IMR-90 (cell line): ENCODE measurements around the gene EHBP1. TPM values are rescaled to one million over a fixed set of nuclear protein-coding genes. Genes with fewer than 3 reads are reported as not detected.

Experiments used
- ATAC-seq: fragments of 200-7000 bp; cut with Tn5 transposase; 2 replicates; pipeline ENCODE4 v1.9.1; 2020; ENCODE audit warnings: low read depth, mild to moderate bottlenecking, moderate library complexity
- BruUV-seq: library from RNA; stranded (reverse); fragments of 400-500 nt; replicated peaks from 2 replicates; lab custom pipeline; 2021; lab: Mats Ljungman, UMichigan
- CTCF ChIA-PET: fragments of 300-600 bp; formaldehyde crosslinking; extraction: SDS; loops from one replicate; lab custom pipeline; 2021; ENCODE audit warnings: antibody characterized with exemption; lab: Yijun Ruan, JAX
- POLR2A ChIA-PET: fragments of 300-600 bp; sonication (Branson Sonifier 250); formaldehyde crosslinking; loops from one replicate; lab custom pipeline; 2022; ENCODE audit warnings: antibody characterized with exemption; ENCODE audit not compliant: unreplicated experiment; lab: Charles Lee
- DNase-seq: peaks from one replicate; pipeline ENCODE4 v3.0.0; 2013
- H2AFZ ChIP-seq: replicated peaks from 2 replicates; pipeline ENCODE3; 2013; ENCODE audit warnings: low read length, mild to moderate bottlenecking; ENCODE audit not compliant: poor library complexity
- H2AK5ac ChIP-seq: 2 replicates; pipeline ENCODE4 v1.6.1; 2013; ENCODE audit warnings: low read depth, low read length, inconsistent platforms
- H2AK9ac ChIP-seq: replicated peaks from 2 replicates; pipeline ENCODE3; 2013; ENCODE audit warnings: mild to moderate bottlenecking, low read depth, low read length, moderate library complexity; ENCODE audit not compliant: poor library complexity
- H2BK120ac ChIP-seq: 2 replicates; pipeline ENCODE4 v1.6.1; 2013; ENCODE audit warnings: low read depth, low read length, inconsistent platforms
- H2BK15ac ChIP-seq: 3 replicates; pipeline ENCODE4 v1.6.1; 2013; ENCODE audit warnings: low read depth, low read length, inconsistent platforms
- H2BK20ac ChIP-seq: 2 replicates; pipeline ENCODE4 v1.6.1; 2013; ENCODE audit warnings: low read depth, mild to moderate bottlenecking, inconsistent platforms, low read length, moderate library complexity
- H2BK5ac ChIP-seq: 2 replicates; pipeline ENCODE4 v1.6.1; 2013; ENCODE audit warnings: mild to moderate bottlenecking, low read depth, low read length, inconsistent platforms; ENCODE audit not compliant: poor library complexity, severe bottlenecking
- H3K14ac ChIP-seq: replicated peaks from 2 replicates; pipeline ENCODE4 v1.6.1; 2013; ENCODE audit warnings: low read depth, low read length, inconsistent platforms
- H3K18ac ChIP-seq: 2 replicates; pipeline ENCODE4 v1.6.1; 2013; ENCODE audit warnings: low read depth, low read length, control low read depth
- H3K23ac ChIP-seq: 2 replicates; pipeline ENCODE4 v1.6.1; 2013; ENCODE audit warnings: low read depth, low read length, inconsistent platforms
- H3K27ac ChIP-seq: 2 replicates; pipeline ENCODE4 v1.5.1; 2013; ENCODE audit warnings: mild to moderate bottlenecking, control low read depth, low read length; ENCODE audit not compliant: insufficient read depth
- H3K27me3 ChIP-seq: 2 replicates; pipeline ENCODE4 v1.6.1; 2013; ENCODE audit warnings: low read length; ENCODE audit not compliant: control insufficient read depth, insufficient read depth
- H3K36me3 ChIP-seq: 2 replicates; pipeline ENCODE4 v1.6.1; 2013; ENCODE audit warnings: low read length, mixed read lengths; ENCODE audit not compliant: control insufficient read depth, insufficient read depth
- H3K4ac ChIP-seq: 2 replicates; pipeline ENCODE4 v1.6.1; 2013; ENCODE audit warnings: low read depth, low read length, inconsistent platforms
- H3K4me1 ChIP-seq: 2 replicates; pipeline ENCODE4 v1.6.1; 2013; ENCODE audit warnings: low read length, mixed read lengths; ENCODE audit not compliant: control insufficient read depth, insufficient read depth
- H3K4me2 ChIP-seq: 2 replicates; pipeline ENCODE4 v1.6.1; 2013; ENCODE audit warnings: low read depth, mild to moderate bottlenecking, control low read depth, low read length, moderate library complexity
- H3K4me3 ChIP-seq: 2 replicates; pipeline ENCODE4 v1.5.1; 2013; ENCODE audit warnings: low read depth, mild to moderate bottlenecking, control low read depth, low read length, moderate library complexity; ENCODE audit not compliant: insufficient read depth
- H3K56ac ChIP-seq: 2 replicates; pipeline ENCODE4 v1.6.1; 2013; ENCODE audit warnings: low read length, inconsistent platforms; ENCODE audit not compliant: insufficient read depth; ENCODE audit errors: extremely low read depth
- H3K79me1 ChIP-seq, 2 experiments: 2 replicates each; pipeline ENCODE4 v1.6.1; 2013; ENCODE audit warnings: low read length in 2 of 2, inconsistent platforms in 1 of 2, low read depth in 1 of 2
- H3K9ac ChIP-seq: 2 replicates; pipeline ENCODE4 v1.6.1; 2013; ENCODE audit warnings: low read depth, low read length, control low read depth
- H3K9me1 ChIP-seq: 2 replicates; pipeline ENCODE4 v1.6.1; 2013; ENCODE audit warnings: low read length, inconsistent platforms; ENCODE audit not compliant: insufficient read depth
- H3K9me3 ChIP-seq: 2 replicates; pipeline ENCODE4 v1.6.1; 2013; ENCODE audit warnings: low read length; ENCODE audit not compliant: control insufficient read depth, insufficient read depth
- H4K20me1 ChIP-seq: 2 replicates; pipeline ENCODE4 v1.6.1; 2013; ENCODE audit warnings: low read length, inconsistent platforms; ENCODE audit not compliant: insufficient read depth
- H4K5ac ChIP-seq: 2 replicates; pipeline ENCODE4 v1.6.1; 2013; ENCODE audit warnings: mild to moderate bottlenecking, low read depth, low read length, control low read depth
- H4K8ac ChIP-seq, 2 experiments: 2 replicates each; pipeline ENCODE4 v1.6.1; 2013; ENCODE audit warnings: low read depth in 2 of 2, low read length in 2 of 2, control low read depth in 1 of 2, inconsistent platforms in 1 of 2
- H4K91ac ChIP-seq: 2 replicates; pipeline ENCODE4 v1.6.1; 2013; ENCODE audit warnings: low read depth, low read length, inconsistent platforms; ENCODE audit not compliant: insufficient read depth
- MXI1 ChIP-seq: IDR thresholded peaks from 2 replicates; pipeline ENCODE4 v1.6.1; 2012; ENCODE audit warnings: low read depth, mild to moderate bottlenecking, low read length, moderate library complexity, borderline replicate concordance
- NFE2L2 ChIP-seq: fragments of 150-350 bp; IDR thresholded peaks from 2 replicates; pipeline ENCODE4 v1.6.1; 2016; ENCODE audit warnings: low read depth, mild to moderate bottlenecking, low read length
- POLR2A ChIP-seq: IDR thresholded peaks from 2 replicates; pipeline ENCODE4 v1.6.1; 2012; ENCODE audit warnings: mild to moderate bottlenecking, low read depth, low read length
- RAD21 ChIP-seq: IDR thresholded peaks from 2 replicates; pipeline ENCODE4 v1.6.1; 2012; ENCODE audit warnings: low read length, improper control_type of control experiment
- RCOR1 ChIP-seq: IDR thresholded peaks from 2 replicates; pipeline ENCODE4 v1.6.1; 2012; ENCODE audit warnings: mild to moderate bottlenecking, low read length, improper control_type of control experiment; ENCODE audit not compliant: insufficient replicate concordance
- WGBS, 2 experiments: methylation state at CpG; one replicate each; pipeline versions ENCODE4 v1.1.5 to v1.1.7; 2013; ENCODE audit warnings: missing lambda C conversion rate in 2 of 2; ENCODE audit not compliant: insufficient read length in 1 of 2; ENCODE audit errors: extremely low coverage in 2 of 2; 5-methylcytosine and 5-hydroxymethylcytosine counted together
- dilution Hi-C: fragments of 300-500 bp; cut with HindIII; formaldehyde crosslinking; loops from one replicate; pipeline ENCODE4 v1.14.3; 2018; ENCODE audit warnings: low sequenced_read_pairs; ENCODE audit not compliant: unreplicated experiment
- in situ Hi-C: fragments of 300-500 bp; cut with MboI; formaldehyde crosslinking; loops from 3 replicates; pipeline ENCODE4 v1.14.3; 2019; ENCODE audit warnings: low sequenced_read_pairs, inconsistent platforms, mixed read lengths
- intact Hi-C: fragments of 100-400 bp; cut with micrococcal nuclease; formaldehyde crosslinking; loops from 2 replicates; pipeline ENCODE4 v1.10.0; 2022
- polyA plus RNA-seq, 3 experiments: library from polyadenylated mRNA; depleted of rRNA; stranded (reverse); fragments of >200 nt; gene quantifications; 2 replicates each; pipeline ENCODE4 v1.2.3, GENCODE V29; 2012; ENCODE audit warnings: low replicate concordance in 1 of 3
- total RNA-seq: library from RNA; depleted of rRNA; stranded (reverse); fragments of >200 nt; gene quantifications from 2 replicates; pipeline ENCODE4 v1.2.3, GENCODE V29; 2012

The EHBP1 gene
- total and polyA plus RNA-seq, 2 of the 4 experiments (the other 2 are of a cell fraction) = 28.3 to 44.4 TPM

GRCh38 chr2:62994206-62994605 is 288.7 kb downstream of the EHBP1 start:
- Histone ChIP-seq H3K4me3 (no peak overlapping the region), H2BK20ac (no peak overlapping the region), H2BK120ac (no peak overlapping the region), H4K91ac (no peak overlapping the region), H2AK9ac (no peak overlapping the region), H2BK5ac (no peak overlapping the region), H3K4me1 (no peaks in the 10 kb centered on the region), H3K18ac (no peak overlapping the region), H3K4me2 (no peak overlapping the region), H3K9ac (no peak overlapping the region), H4K8ac (no peak overlapping the region), H4K5ac (no peak overlapping the region), H3K4ac (no peak overlapping the region), H3K9me1 (no peaks in the 10 kb centered on the region), H2BK15ac (no peak overlapping the region), H3K79me1 (no peaks in the 10 kb centered on the region; a peak in 1 of 4 replicates), H2AK5ac (no peak overlapping the region), H3K9me3 (no peaks in the 10 kb centered on the region), H3K36me3 (peaks cover 6% of the 10 kb centered on the region), H3K23ac (no peak overlapping the region), H3K27ac (no peak overlapping the region), H3K56ac (no peak overlapping the region), H3K27me3 (no peaks in the 10 kb centered on the region), H3K14ac (no peak overlapping the region), H4K20me1 (no peaks in the 10 kb centered on the region), H2AFZ (no peak overlapping the region)
- TF ChIP-seq POLR2A (no peak), RAD21 (no peak), NFE2L2 (no peak), MXI1 (no peak), RCOR1 (no peak)
- POLR2A ChIA-PET = no interaction called here
- DNase-seq (no peak), ATAC-seq (no peak)
- no TSS peak for BruUV-seq
- no CpG with 5 or more reads among the region's 4 CpGs for WGBS, 2 experiments
- dilution Hi-C loops = no loop called here
- CTCF ChIA-PET = no interaction called here
- intact Hi-C loops = no loop called here
- in situ Hi-C loops = no loop called here
